Uterus (tissue), 4 donors: ENCODE data around the gene PRDM15. TPM values are rescaled to one million over a fixed set of nuclear protein-coding genes. Genes with fewer than 3 reads are reported as not detected.

Experiments
- DNase-seq, 2 donors: peaks; one replicate each; pipeline ENCODE4 v3.0.0-alpha.2; 2019 to 2020
- H3K27ac ChIP-seq, 2 donors: fragments of 200-600 bp; sonication (generic); 1 replicate in 1 of 2; 2 replicates in 1 of 2; pipeline ENCODE4 v1.5.1; 2016 to 2018
- H3K27me3 ChIP-seq, 2 donors: fragments of 200-600 bp; sonication (generic); one replicate each; pipeline ENCODE4 v1.5.1; 2018 to 2019; ENCODE audit warnings: control low read depth in 1 of 2
- H3K36me3 ChIP-seq, 2 donors: fragments of 200-600 bp; sonication (generic); one replicate each; pipeline ENCODE4 v1.5.1; 2019; ENCODE audit warnings: control low read depth in 1 of 2
- H3K4me1 ChIP-seq, 2 donors: fragments of 200-600 bp; sonication (generic); one replicate each; pipeline ENCODE4 v1.5.1; 2018 to 2019; ENCODE audit warnings: control low read depth in 1 of 2
- H3K4me3 ChIP-seq, 2 donors: fragments of 200-600 bp; sonication (generic); 1 replicate in 1 of 2; 2 replicates in 1 of 2; pipeline ENCODE4 v1.5.1; 2018 to 2019; ENCODE audit warnings: mild to moderate bottlenecking in 1 of 2
- H3K9me3 ChIP-seq, 2 donors: fragments of 200-600 bp; sonication (generic); one replicate each; pipeline ENCODE4 v1.5.1; 2019; ENCODE audit warnings: control low read depth in 1 of 2
- CTCF ChIP-seq, 4 experiments: fragments of 200-600 bp in 2 of 4; fragments of 450-650 bp in 2 of 4; sonication (generic) in 2 of 4; IDR thresholded peaks; one replicate each; pipeline ENCODE4 v1.5.1; 2016 to 2019; ENCODE audit warnings: antibody characterized with exemption in 4 of 4, mild to moderate bottlenecking in 2 of 4, moderate library complexity in 1 of 4
- POLR2A ChIP-seq, 2 donors: fragments of 450-650 bp; IDR thresholded peaks; one replicate each; pipeline ENCODE4 v1.6.1; 2016; ENCODE audit warnings: antibody characterized with exemption in 2 of 2, mild to moderate bottlenecking in 1 of 2, moderate library complexity in 1 of 2
- intact Hi-C: fragments of 100-400 bp; cut with DNase I; formaldehyde crosslinking; loops from one replicate; pipeline ENCODE4 v1.15.1; 2023; ENCODE audit warnings: low total_unique reads
- total RNA-seq, 4 donors: library from RNA; depleted of rRNA in 3 of 4; stranded (reverse); fragments of >200 nt in 3 of 4; gene quantifications; one replicate each; pipeline versions ENCODE4 v1.1.0 to v1.2.4, GENCODE V29; 2014 to 2023
- donor health status: DM: yes; HTN: yes; CAD: no.

The PRDM15 gene
- total RNA-seq, 4 donors from 2014 or later: 5.9 to 11.0 (median 6.5) TPM

GRCh38 chr21:41847066-41847804 lies 31.9 kb downstream of the PRDM15 start:
- Histone ChIP-seq H3K27ac (no peak overlapping the region), H3K4me3 (no peak overlapping the region), H3K9me3 (no peaks in the 10 kb centered on the region), H3K36me3 (no peaks in the 10 kb centered on the region), H3K4me1 (no peaks in the 10 kb centered on the region), H3K27me3 (no peaks in the 10 kb centered on the region)
- TF ChIP-seq CTCF (IDR thresholded peaks at IDR 0.05): no peak
- no peak for TF ChIP-seq POLR2A (IDR thresholded peaks at IDR 0.05)
- DNase-seq: no peak
- intact Hi-C loops: no loop called here

- intact Hi-C loops: no loop called here
- TF ChIP-seq POLR2A (IDR thresholded peaks at IDR 0.05) (no peak), CTCF (IDR thresholded peaks at IDR 0.05) (no peak)
- no peaks in the 10 kb centered on the region for H3K4me1 ChIP-seq
- no peaks in the 10 kb centered on the region for H3K27me3 ChIP-seq
- H3K27ac ChIP-seq: no peak overlapping the region
- H3K9me3 ChIP-seq: no peaks in the 10 kb centered on the region
- no peak for DNase-seq
- H3K36me3 ChIP-seq: no peaks in the 10 kb centered on the region
- no peak overlapping the region for H3K4me3 ChIP-seq
Measured at GRCh38 chr21:41846536-41846935, 32.6 kb downstream of the PRDM15 start.

- H3K9me3 ChIP-seq: no peaks in the 10 kb centered on the region
- intact Hi-C loops: no loop called here
- TF ChIP-seq POLR2A (IDR thresholded peaks at IDR 0.05) (no peak), CTCF (IDR thresholded peaks at IDR 0.05) (no peak)
- no peak overlapping the region for H3K4me3 ChIP-seq
- H3K27ac ChIP-seq: no peak overlapping the region
- DNase-seq: no peak
- H3K27me3 ChIP-seq: no peaks in the 10 kb centered on the region
- H3K4me1 ChIP-seq: no peaks in the 10 kb centered on the region
- H3K36me3 ChIP-seq: no peaks in the 10 kb centered on the region
Measured at GRCh38 chr21:41846033-41846317, 33.2 kb downstream of the PRDM15 start.

- no peak for DNase-seq
- Histone ChIP-seq H3K27ac (no peak overlapping the region), H3K9me3 (no peaks in the 10 kb centered on the region), H3K4me1 (no peaks in the 10 kb centered on the region), H3K27me3 (no peaks in the 10 kb centered on the region), H3K36me3 (no peaks in the 10 kb centered on the region), H3K4me3 (no peak overlapping the region)
- intact Hi-C loops: no loop called here
- TF ChIP-seq CTCF (IDR thresholded peaks at IDR 0.05) (no peak), POLR2A (IDR thresholded peaks at IDR 0.05) (no peak)
Measured at GRCh38 chr21:41845310-41846032, 33.7 kb downstream of the PRDM15 start.

GRCh38 chr21:41843584-41843983 lies 35.6 kb downstream of the PRDM15 start:
- Histone ChIP-seq H3K27ac (no peak overlapping the region), H3K4me1 (no peaks in the 10 kb centered on the region), H3K36me3 (no peaks in the 10 kb centered on the region), H3K27me3 (no peaks in the 10 kb centered on the region), H3K9me3 (no peaks in the 10 kb centered on the region), H3K4me3 (no peak overlapping the region)
- DNase-seq: no peak
- TF ChIP-seq CTCF (IDR thresholded peaks at IDR 0.05): no peak
- TF ChIP-seq POLR2A (IDR thresholded peaks at IDR 0.05): no peak
- intact Hi-C loops: no loop called here
